Activated naive CD8-positive, alpha-beta T cell treated with anti-CD3 and anti-CD28 coated beads, Interleukin-2, amount 50 U/mL, for 24 hours (primary cell): Measurements from ENCODE around the gene ADAMTS9.
"Not testable (repeated sequence)": the region's sequence is repeated elsewhere in the genome, so short reads cannot be mapped to it uniquely, and the experiment has no call there.

ENCODE experiments used
- ATAC-seq: fragments of 150-1000 bp; cut with Tn5 transposase; one replicate; pipeline ENCODE4 v1.10.0; 2021
- DNase-seq: peaks from one replicate; pipeline ENCODE4 v3.0.0; 2021
- H3K27ac Mint-ChIP-seq: one replicate; pipeline ENCODE4 v1.8.0; 2021; ENCODE audit warnings: mild to moderate bottlenecking, mixed read lengths
- H3K27me3 Mint-ChIP-seq: one replicate; pipeline ENCODE4 v1.8.0; 2021; ENCODE audit warnings: mixed read lengths
- H3K36me3 Mint-ChIP-seq: one replicate; pipeline ENCODE4 v1.8.0; 2021; ENCODE audit warnings: low read depth, mixed read lengths
- H3K4me1 Mint-ChIP-seq: one replicate; pipeline ENCODE4 v1.8.0; 2021; ENCODE audit warnings: mixed read lengths
- H3K4me3 Mint-ChIP-seq: one replicate; pipeline ENCODE4 v1.8.0; 2021; ENCODE audit warnings: mild to moderate bottlenecking, moderate library complexity, mixed read lengths
- H3K9me3 Mint-ChIP-seq: one replicate; pipeline ENCODE4 v1.8.0; 2021; ENCODE audit warnings: mixed read lengths

Gene ADAMTS9

GRCh38 chr3:64548200-64548889 lies 139.5 kb downstream of the ADAMTS9 start:
- no peak overlapping the region for H3K27ac Mint-ChIP-seq
- no peak overlapping the region for H3K4me3 Mint-ChIP-seq
- ATAC-seq (no peak), DNase-seq (no peak)
- H3K27me3 Mint-ChIP-seq = no peaks in the 10 kb centered on the region
- no peaks in the 10 kb centered on the region for H3K9me3 Mint-ChIP-seq
- H3K36me3 Mint-ChIP-seq = no peaks in the 10 kb centered on the region
- H3K4me1 Mint-ChIP-seq = no peaks in the 10 kb centered on the region

- no peak for DNase-seq
- Mint-ChIP-seq H3K4me1 (no peaks in the 10 kb centered on the region), H3K9me3 (no peaks in the 10 kb centered on the region), H3K27me3 (no peaks in the 10 kb centered on the region), H3K27ac (no peak overlapping the region), H3K4me3 (no peak overlapping the region), H3K36me3 (no peaks in the 10 kb centered on the region)
- ATAC-seq = no peak
These were observed 140.9 kb downstream of the ADAMTS9 start for GRCh38 chr3:64546856-64547255.

- ATAC-seq = not testable (repeated sequence)
These were observed 142.6 kb downstream of the ADAMTS9 start for GRCh38 chr3:64545239-64545638.

DNA sequence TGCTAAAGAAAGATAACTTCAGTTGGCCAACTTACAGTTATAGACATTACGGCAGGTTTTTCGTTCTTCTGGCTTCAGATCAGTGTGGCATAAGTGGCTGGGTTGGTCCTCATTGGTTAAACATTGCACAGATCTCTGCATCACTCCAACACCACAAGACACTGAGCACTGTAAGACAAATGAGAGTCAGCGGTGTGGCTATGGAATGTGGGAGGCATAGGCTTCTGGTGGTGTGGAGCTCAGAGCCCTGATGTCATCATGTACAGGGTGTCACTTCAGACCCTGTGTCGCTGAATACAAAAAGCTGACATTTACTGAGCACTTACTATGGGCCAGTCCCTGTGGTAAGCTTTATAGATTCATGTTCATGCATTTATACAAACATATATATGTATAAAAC lies 146.0 kb downstream of the ADAMTS9 start:
- no peak for ATAC-seq
- no peak overlapping the region for H3K4me3 Mint-ChIP-seq
- H3K36me3 Mint-ChIP-seq = no peaks in the 10 kb centered on the region
- H3K27ac Mint-ChIP-seq = no peak overlapping the region
- peaks cover 6% of the 10 kb centered on the region for H3K27me3 Mint-ChIP-seq
- no peaks in the 10 kb centered on the region for H3K9me3 Mint-ChIP-seq
- H3K4me1 Mint-ChIP-seq = no peaks in the 10 kb centered on the region
- no peak for DNase-seq

More at GRCh38 chr3:64545239-64545638, 142.6 kb downstream of the ADAMTS9 start:
- H3K27me3 Mint-ChIP-seq, H3K4me3 Mint-ChIP-seq, DNase-seq, H3K27ac Mint-ChIP-seq, H3K36me3 Mint-ChIP-seq, H3K9me3 Mint-ChIP-seq, H3K4me1 Mint-ChIP-seq: not testable (repeated sequence)

DNA sequence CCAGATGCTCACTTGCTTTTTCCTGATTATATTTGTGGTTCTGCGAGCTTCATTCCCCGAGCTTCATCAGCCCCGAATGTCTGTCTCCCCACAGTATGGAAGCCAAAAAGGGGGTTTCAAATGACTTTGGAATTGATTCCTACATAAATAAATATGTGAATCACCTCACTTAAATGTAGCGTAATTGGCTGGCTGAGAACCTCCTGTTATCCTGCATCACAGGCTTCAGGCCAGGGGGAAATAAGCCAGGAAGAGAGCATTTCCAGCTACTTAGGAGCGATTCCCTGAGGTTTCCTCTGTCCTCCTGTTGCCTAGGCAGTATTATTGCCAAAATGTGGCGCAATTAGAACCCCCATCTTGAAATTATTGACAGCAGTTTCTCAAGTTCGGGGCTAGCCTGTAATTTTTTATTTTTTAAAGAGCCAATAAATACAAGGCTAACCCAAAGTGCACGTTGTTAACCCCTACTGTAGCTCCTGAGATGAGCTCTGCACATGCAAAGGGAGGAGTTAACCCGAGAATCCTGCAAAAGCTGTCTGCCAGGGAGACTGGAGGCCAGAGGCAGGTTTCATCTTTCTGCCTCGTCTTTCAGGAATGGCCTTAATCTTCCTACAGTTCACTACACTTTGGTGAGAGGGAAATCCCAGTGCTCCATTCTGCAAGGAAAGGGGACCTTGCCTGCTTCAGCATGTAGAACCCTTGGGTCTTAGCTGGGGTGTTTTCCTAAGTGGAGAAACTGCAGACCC lies 148.2 kb downstream of the ADAMTS9 start:
- no peak for ATAC-seq

DNA sequence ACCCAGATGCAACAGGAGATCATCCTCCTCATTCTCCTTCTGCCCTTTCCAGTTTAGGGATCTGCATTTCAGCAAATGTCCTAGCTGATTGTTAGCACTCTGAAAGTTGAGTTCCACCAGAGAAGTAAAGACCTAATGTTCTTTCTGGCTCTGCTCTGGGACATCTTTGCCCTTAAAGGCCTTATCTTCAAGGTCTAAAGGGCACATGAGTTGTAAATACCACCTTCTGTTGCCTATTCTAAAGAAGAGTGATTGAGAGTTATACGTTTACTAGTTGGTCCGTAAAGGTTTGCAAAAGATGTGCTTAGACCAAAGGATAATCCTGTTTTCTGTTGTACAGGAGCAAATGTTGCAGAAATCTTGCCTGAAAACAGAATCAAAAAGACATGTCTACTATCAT lies 151.6 kb downstream of the ADAMTS9 start:
- H3K4me1 Mint-ChIP-seq = no peaks in the 10 kb centered on the region
- no peaks in the 10 kb centered on the region for H3K9me3 Mint-ChIP-seq
- no peak overlapping the region for H3K4me3 Mint-ChIP-seq
- peaks cover 14% of the 10 kb centered on the region for H3K27me3 Mint-ChIP-seq
- DNase-seq (no peak), ATAC-seq (no peak)
- no peaks in the 10 kb centered on the region for H3K36me3 Mint-ChIP-seq
- no peak overlapping the region for H3K27ac Mint-ChIP-seq

More for the DNA sequence above, 148.2 kb downstream of the ADAMTS9 start:
- Mint-ChIP-seq H3K4me3 (no peak overlapping the region), H3K4me1 (no peaks in the 10 kb centered on the region), H3K9me3 (no peaks in the 10 kb centered on the region), H3K27me3 (peaks cover 10% of the 10 kb centered on the region), H3K36me3 (no peaks in the 10 kb centered on the region), H3K27ac (no peak overlapping the region)
- DNase-seq = no peak

GRCh38 chr3:64533617-64534317 lies 154.0 kb downstream of the ADAMTS9 start:
- H3K27me3 Mint-ChIP-seq = peaks cover 15% of the 10 kb centered on the region
- no peaks in the 10 kb centered on the region for H3K9me3 Mint-ChIP-seq
- no peak overlapping the region for H3K4me3 Mint-ChIP-seq
- no peaks in the 10 kb centered on the region for H3K36me3 Mint-ChIP-seq
- H3K27ac Mint-ChIP-seq = no peak overlapping the region
- ATAC-seq (peak; percentile 83), DNase-seq (peak; percentile 56)
- H3K4me1 Mint-ChIP-seq = no peaks in the 10 kb centered on the region

DNA sequence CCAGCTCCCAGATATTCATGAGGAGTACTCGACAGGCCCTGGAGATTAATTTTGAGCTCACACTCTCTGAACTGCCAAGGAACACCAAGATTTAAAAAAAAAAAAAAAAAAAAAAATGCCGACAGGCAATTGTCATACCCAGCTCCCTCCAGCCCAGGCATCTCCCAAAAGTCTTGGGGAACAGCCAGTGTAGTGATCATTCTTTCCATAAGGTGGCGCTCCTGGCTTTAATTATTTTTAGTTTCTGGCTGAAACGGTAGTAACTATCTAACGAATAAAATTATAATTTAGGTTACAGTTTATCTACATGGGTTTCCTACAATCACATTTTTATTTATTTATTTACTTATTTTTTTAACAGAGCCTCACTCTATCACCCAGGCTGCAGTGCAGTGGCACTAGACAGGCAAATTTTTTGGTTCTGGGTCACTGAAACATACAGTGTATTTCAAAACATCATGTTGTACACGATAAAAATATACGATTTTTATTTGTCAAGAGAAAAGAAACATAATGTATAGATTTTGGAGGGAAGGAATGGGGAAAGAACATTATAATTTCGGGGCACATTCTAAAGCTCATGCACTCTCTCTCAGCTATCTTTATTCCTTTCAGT lies 157.3 kb downstream of the ADAMTS9 start:
- Mint-ChIP-seq H3K27ac (no peak overlapping the region), H3K4me3 (no peak overlapping the region), H3K36me3 (no peaks in the 10 kb centered on the region), H3K4me1 (no peaks in the 10 kb centered on the region), H3K9me3 (no peaks in the 10 kb centered on the region), H3K27me3 (peaks cover 9% of the 10 kb centered on the region)
- ATAC-seq (no peak), DNase-seq (peak; percentile 22)

GRCh38 chr3:64523324-64523723 lies 164.5 kb downstream of the ADAMTS9 start:
- no peak overlapping the region for H3K4me3 Mint-ChIP-seq
- no peak for ATAC-seq
- H3K4me1 Mint-ChIP-seq = no peaks in the 10 kb centered on the region
- peaks cover 2% of the 10 kb centered on the region for H3K27me3 Mint-ChIP-seq
- peaks cover 6% of the 10 kb centered on the region for H3K9me3 Mint-ChIP-seq
- H3K27ac Mint-ChIP-seq = no peak overlapping the region
- no peaks in the 10 kb centered on the region for H3K36me3 Mint-ChIP-seq
- no peak for DNase-seq

DNA sequence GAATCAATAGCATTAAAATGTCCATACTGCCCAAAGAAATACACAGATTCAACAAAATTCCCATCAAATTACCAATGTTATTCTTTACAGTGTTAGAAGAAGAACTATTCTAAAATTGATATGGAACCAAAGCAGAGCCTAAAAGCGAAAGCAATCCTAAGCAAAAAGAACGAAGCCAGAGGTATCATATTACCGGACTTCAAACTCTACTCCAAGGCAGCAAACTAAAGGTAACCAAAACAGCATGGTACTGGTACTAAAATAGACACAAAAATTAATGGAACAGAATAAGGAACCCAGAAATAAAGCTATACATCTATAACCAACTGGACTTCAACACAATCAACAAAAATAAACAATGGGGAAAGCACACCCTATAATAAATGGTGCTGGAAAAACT lies 167.5 kb downstream of the ADAMTS9 start:
- H3K27ac Mint-ChIP-seq = no peak overlapping the region
- H3K27me3 Mint-ChIP-seq = peaks cover 3% of the 10 kb centered on the region
- no peaks in the 10 kb centered on the region for H3K36me3 Mint-ChIP-seq
- no peak overlapping the region for H3K4me3 Mint-ChIP-seq
- peaks cover 6% of the 10 kb centered on the region for H3K9me3 Mint-ChIP-seq
- ATAC-seq (no peak), DNase-seq (no peak)
- H3K4me1 Mint-ChIP-seq = no peaks in the 10 kb centered on the region

GRCh38 chr3:64518950-64519349 lies 168.8 kb downstream of the ADAMTS9 start:
- Mint-ChIP-seq H3K27me3 (peaks cover 3% of the 10 kb centered on the region), H3K4me1 (no peaks in the 10 kb centered on the region), H3K4me3 (no peak overlapping the region), H3K9me3 (peaks cover 6% of the 10 kb centered on the region), H3K36me3 (no peaks in the 10 kb centered on the region), H3K27ac (no peak overlapping the region)
- DNase-seq (no peak), ATAC-seq (no peak)

GRCh38 chr3:64518496-64518895 lies 169.3 kb downstream of the ADAMTS9 start:
- Mint-ChIP-seq H3K27ac (no peak overlapping the region), H3K4me3 (no peak overlapping the region), H3K36me3 (no peaks in the 10 kb centered on the region), H3K9me3 (peaks cover 5% of the 10 kb centered on the region), H3K4me1 (no peaks in the 10 kb centered on the region), H3K27me3 (peaks cover 3% of the 10 kb centered on the region)
- no peak for ATAC-seq
- no peak for DNase-seq

DNA sequence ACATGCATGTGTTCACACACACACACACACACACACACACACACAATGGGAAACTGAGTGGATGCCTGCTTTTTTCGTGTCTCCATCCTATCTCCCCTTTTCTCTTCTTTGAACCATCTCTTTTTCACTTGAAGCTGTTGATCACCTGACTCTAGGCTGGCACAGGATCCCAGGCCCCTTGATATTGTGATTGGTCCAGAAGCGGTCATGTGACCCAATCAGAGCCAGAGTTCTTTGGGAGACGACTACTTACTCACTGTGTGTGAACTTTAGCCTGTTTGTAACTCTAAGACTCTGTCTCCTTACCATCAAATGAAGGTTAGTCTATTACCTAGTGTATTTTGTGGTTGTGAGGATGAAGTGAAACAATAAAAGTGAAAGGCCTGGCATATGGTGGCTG lies 172.9 kb downstream of the ADAMTS9 start:
- H3K27ac Mint-ChIP-seq = no peak overlapping the region
- ATAC-seq (no peak), DNase-seq (no peak)
- no peak overlapping the region for H3K4me3 Mint-ChIP-seq
- no peaks in the 10 kb centered on the region for H3K9me3 Mint-ChIP-seq
- H3K4me1 Mint-ChIP-seq = no peaks in the 10 kb centered on the region
- H3K36me3 Mint-ChIP-seq = no peaks in the 10 kb centered on the region
- peaks cover 5% of the 10 kb centered on the region for H3K27me3 Mint-ChIP-seq

DNA sequence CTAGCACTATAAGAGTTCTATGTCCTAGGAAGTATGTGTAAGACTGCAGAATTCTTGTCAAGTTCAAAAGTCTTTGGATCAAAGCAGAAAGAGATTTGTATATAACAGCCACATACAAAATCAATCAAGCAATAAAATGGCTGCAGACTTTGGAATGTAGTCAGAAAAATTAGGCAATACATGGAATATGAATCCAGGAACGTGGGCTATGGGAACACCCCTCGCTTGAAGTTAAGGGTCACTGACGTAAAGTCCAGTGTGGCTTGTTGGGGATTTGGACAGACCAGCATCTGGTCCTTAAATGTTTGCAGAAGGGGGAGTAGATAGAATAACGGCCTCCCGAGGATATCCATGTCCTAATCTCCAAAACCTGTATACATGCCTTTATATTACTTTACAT lies 178.6 kb downstream of the ADAMTS9 start:
- H3K4me1 Mint-ChIP-seq = no peaks in the 10 kb centered on the region
- H3K36me3 Mint-ChIP-seq = no peaks in the 10 kb centered on the region
- no peak overlapping the region for H3K4me3 Mint-ChIP-seq
- no peak for DNase-seq
- H3K9me3 Mint-ChIP-seq = no peaks in the 10 kb centered on the region
- peaks cover 3% of the 10 kb centered on the region for H3K27me3 Mint-ChIP-seq
- no peak for ATAC-seq
- no peak overlapping the region for H3K27ac Mint-ChIP-seq
